HCT116 (cell line): ENCODE results near the gene MED10.

Source experiments
- CTCF ChIP-seq, 3 experiments: fragments of 200-600 bp in 1 of 3; sonication (generic) in 1 of 3; IDR thresholded peaks in 2 of 3; conservative IDR thresholded peaks in 1 of 3; 2 replicates each; pipeline ENCODE4 v1.5.1; 2012 to 2017; ENCODE audit warnings: low read depth in 2 of 3, low read length in 2 of 3, antibody characterized with exemption in 1 of 3, borderline replicate concordance in 1 of 3, control low read depth in 1 of 3, mild to moderate bottlenecking in 1 of 3, mixed read lengths in 1 of 3, mixed run types in 1 of 3, moderate library complexity in 1 of 3; ENCODE audit not compliant: insufficient read depth in 1 of 3
- FOSL1 ChIP-seq: IDR thresholded peaks from 2 replicates; pipeline ENCODE4 v1.6.1; 2012; ENCODE audit warnings: low read depth
- POLR2AphosphoS5 ChIP-seq: IDR thresholded peaks from 2 replicates; pipeline ENCODE4 v1.6.1; 2011; ENCODE audit warnings: mild to moderate bottlenecking, low read depth, low read length, moderate library complexity
- SP1 ChIP-seq: IDR thresholded peaks from 2 replicates; pipeline ENCODE4 v1.6.1; 2012; ENCODE audit warnings: low read depth
- TF ChIP-seq, protein P1 (sequence below): IDR thresholded peaks from 2 replicates; pipeline ENCODE4 v1.6.1; 2012; ENCODE audit warnings: low read depth

- TF ChIP-seq SP1: no peak
- no peak for TF ChIP-seq CTCF (IDR thresholded peaks at IDR 0.05 in 2 of 3, conservative IDR thresholded peaks at IDR 0.05 in 1 of 3; ENCODE audit: borderline replicate concordance in 1 of 3, insufficient read depth in 1 of 3, low read depth in 2 of 3, low read length in 2 of 3)
- TF ChIP-seq, protein P1, sequence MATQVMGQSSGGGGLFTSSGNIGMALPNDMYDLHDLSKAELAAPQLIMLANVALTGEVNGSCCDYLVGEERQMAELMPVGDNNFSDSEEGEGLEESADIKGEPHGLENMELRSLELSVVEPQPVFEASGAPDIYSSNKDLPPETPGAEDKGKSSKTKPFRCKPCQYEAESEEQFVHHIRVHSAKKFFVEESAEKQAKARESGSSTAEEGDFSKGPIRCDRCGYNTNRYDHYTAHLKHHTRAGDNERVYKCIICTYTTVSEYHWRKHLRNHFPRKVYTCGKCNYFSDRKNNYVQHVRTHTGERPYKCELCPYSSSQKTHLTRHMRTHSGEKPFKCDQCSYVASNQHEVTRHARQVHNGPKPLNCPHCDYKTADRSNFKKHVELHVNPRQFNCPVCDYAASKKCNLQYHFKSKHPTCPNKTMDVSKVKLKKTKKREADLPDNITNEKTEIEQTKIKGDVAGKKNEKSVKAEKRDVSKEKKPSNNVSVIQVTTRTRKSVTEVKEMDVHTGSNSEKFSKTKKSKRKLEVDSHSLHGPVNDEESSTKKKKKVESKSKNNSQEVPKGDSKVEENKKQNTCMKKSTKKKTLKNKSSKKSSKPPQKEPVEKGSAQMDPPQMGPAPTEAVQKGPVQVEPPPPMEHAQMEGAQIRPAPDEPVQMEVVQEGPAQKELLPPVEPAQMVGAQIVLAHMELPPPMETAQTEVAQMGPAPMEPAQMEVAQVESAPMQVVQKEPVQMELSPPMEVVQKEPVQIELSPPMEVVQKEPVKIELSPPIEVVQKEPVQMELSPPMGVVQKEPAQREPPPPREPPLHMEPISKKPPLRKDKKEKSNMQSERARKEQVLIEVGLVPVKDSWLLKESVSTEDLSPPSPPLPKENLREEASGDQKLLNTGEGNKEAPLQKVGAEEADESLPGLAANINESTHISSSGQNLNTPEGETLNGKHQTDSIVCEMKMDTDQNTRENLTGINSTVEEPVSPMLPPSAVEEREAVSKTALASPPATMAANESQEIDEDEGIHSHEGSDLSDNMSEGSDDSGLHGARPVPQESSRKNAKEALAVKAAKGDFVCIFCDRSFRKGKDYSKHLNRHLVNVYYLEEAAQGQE: no peak
- TF ChIP-seq FOSL1: no peak
- TF ChIP-seq POLR2AphosphoS5: no peak
Observed at GRCh38 chr5:6379246-6379645, 899 bp upstream of the MED10 start.
